GM12874 (cell line): Measurements from ENCODE around the gene RGS17.

Experiments used
- CTCF ChIP-seq: IDR thresholded peaks from 2 replicates; pipeline ENCODE4 v1.5.1; 2011; ENCODE audit warnings: low read depth, mild to moderate bottlenecking, control low read depth, low read length, moderate library complexity; ENCODE audit not compliant: insufficient read depth

Gene RGS17

GRCh38 chr6:153044295-153044694 lies 86.8 kb downstream of the RGS17 start:
- no peak for TF ChIP-seq CTCF

GRCh38 chr6:153043719-153044118 lies 87.4 kb downstream of the RGS17 start:
- no peak for TF ChIP-seq CTCF

- no peak for TF ChIP-seq CTCF
These were observed 92.6 kb downstream of the RGS17 start for GRCh38 chr6:153038378-153039057.

GRCh38 chr6:153034139-153034538 lies 96.9 kb downstream of the RGS17 start:
- no peak for TF ChIP-seq CTCF

- TF ChIP-seq CTCF, result no peak
These were observed 98.7 kb downstream of the RGS17 start for GRCh38 chr6:153032255-153032882.

GRCh38 chr6:153031335-153031955 lies 99.6 kb downstream of the RGS17 start:
- TF ChIP-seq CTCF, result no peak

GRCh38 chr6:153028963-153029362 lies 102.1 kb downstream of the RGS17 start:
- no peak for TF ChIP-seq CTCF
